HG02973 (cell line): ENCODE results near the gene CAMK4.
A peak's percentile ranks its signal among the peaks of the same experiment; 100 is the strongest.
"Not testable (repeated sequence)": the region's sequence is repeated elsewhere in the genome, so short reads cannot be mapped to it uniquely, and the experiment has no call there.

ENCODE experiments used
- ATAC-seq: cut with Tn5 transposase; IDR thresholded peaks from one replicate; pipeline ENCODE4 v1.9.1; 2021; ENCODE audit warnings: moderate library complexity; ENCODE audit not compliant: unreplicated experiment

The CAMK4 gene

GRCh38 chr5:111254613-111255012 lies 30.4 kb downstream of the CAMK4 start:
- peak; percentile 84 for ATAC-seq

DNA sequence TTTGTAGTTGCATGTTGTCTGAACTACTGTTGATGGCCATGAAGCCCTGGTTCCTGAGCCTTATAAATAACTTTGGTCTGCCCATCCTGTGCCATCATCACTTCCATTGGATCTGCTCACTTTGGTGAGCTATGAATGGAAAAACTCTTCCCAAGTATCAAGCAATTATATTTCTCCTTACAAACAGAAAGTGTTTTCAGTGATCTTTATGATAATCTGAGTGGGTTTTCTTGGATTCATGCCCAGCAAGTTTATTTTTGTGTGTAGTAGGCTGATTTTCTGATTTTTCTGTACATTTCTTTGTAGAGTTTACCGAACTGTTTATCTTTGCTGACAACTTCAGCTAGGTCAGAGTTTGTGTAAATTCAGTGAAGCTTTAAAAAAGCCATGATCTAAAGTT lies 31.0 kb downstream of the CAMK4 start:
- peak; percentile 6 for ATAC-seq

GRCh38 chr5:111256128-111256527 lies 31.9 kb downstream of the CAMK4 start:
- no peak for ATAC-seq

GRCh38 chr5:111257610-111258009 lies 33.4 kb downstream of the CAMK4 start:
- not testable (repeated sequence) for ATAC-seq

DNA sequence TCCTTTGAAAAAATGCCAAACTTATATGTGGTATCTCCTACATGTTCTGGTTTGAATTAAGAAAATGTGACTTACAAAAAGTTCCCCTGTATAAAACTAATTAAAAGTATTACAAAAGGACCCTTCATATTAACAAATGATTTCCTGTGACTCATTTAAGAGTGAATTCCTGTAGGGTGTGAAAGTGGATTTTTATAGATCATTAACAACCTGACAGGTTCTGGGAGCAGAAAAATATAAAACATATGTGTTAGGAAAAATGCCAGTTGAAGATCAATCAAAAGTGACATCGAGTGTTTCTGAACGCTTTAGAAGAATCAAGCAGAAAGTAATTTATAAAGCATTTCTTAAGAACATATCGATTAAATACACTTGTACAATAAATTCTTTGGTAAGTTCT lies 35.5 kb downstream of the CAMK4 start:
- no peak for ATAC-seq

GRCh38 chr5:111261610-111262009 lies 37.4 kb downstream of the CAMK4 start:
- ATAC-seq, result no peak

- no peak for ATAC-seq
Measured at GRCh38 chr5:111262153-111262552, 38.0 kb downstream of the CAMK4 start.

DNA sequence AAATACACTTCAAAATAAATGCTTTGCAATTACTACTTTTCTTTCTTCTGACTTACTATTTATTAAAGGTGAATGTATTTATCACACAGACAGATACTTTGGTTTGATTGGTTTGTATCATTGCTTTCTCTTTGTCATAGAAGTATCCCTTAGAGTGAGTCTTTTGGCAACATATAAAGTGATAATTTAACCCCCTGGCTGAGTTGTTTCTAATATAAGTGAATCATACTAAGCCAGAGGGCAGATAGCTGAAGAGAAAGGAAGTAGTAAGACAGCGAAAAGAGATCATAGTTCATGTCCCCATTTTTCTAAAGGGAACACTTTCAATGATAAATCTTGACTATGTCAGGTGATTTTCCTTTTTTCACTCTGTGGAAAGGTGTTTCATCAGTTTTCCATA lies 38.6 kb downstream of the CAMK4 start:
- ATAC-seq, result no peak

GRCh38 chr5:111266491-111266890 lies 42.3 kb downstream of the CAMK4 start:
- ATAC-seq, result no peak

DNA sequence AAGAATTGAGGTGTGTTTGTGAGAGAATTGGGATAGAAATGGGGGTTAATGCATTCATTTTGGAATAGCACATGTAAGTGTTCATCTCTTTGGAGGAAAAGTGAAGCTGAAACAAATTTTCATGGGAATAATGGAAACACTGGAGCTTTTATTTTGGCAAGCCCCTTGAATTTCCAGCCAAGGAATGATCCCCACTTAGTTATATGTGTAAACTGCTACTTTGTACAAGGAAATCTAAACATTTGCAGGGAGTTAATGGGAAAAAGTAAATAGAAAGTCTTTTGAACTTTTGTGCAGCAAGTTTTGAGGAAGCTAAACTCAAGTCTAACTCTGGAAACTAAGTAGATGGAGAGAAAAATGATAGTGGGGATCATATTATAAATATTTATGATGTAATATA lies 44.1 kb downstream of the CAMK4 start:
- no peak for ATAC-seq

- ATAC-seq, result no peak
Measured at GRCh38 chr5:111271885-111272284, 47.7 kb downstream of the CAMK4 start.

DNA sequence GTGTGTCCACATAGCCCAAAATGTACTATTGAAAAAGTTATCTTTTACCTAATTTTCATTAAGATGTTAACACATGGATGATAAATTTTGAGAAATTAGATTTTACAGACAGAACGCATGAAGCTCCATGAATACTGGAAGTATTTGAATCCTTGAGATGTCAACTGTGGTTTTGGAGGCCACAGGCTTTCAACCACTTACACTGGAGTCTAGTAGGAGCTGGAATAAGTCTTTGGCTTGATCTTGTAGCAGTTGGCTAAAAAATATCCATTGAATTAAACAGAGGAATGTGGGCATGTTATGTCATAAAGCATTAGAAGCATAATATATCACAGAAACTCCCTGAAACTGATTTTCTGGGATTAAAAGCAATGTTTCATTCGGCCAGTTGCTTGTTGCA lies 52.9 kb downstream of the CAMK4 start:
- no peak for ATAC-seq

DNA sequence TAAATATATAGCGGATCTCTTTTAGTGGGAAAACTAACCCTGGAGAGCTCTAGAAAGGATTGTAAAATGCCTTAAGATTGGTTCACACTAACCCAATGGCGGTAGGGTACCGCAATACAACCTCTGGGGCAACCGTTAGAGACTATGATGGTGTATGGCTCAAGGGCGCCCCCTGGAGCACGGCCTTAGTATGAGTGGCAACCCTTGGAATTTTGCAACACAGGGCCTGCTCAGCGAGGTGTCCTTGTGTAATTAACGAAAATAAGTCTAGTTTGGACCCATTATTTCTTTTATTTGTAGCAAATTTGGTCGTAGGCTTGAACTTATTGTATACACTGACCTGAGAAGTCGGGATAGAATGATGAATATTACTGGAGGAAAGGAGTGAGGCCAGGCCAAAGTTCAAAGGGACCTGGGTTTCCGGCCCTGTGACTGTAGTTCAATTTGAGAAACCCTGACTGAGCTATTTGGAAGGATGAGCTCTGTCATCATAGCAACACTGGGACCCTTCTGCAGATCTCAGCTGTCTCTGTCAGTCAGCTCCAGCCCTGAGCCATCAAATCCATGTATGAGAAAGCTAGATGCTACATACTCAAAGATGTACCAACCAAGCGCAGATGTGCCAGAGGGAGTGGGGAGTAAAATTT lies 54.8 kb downstream of the CAMK4 start:
- peak; percentile 90 for ATAC-seq

DNA sequence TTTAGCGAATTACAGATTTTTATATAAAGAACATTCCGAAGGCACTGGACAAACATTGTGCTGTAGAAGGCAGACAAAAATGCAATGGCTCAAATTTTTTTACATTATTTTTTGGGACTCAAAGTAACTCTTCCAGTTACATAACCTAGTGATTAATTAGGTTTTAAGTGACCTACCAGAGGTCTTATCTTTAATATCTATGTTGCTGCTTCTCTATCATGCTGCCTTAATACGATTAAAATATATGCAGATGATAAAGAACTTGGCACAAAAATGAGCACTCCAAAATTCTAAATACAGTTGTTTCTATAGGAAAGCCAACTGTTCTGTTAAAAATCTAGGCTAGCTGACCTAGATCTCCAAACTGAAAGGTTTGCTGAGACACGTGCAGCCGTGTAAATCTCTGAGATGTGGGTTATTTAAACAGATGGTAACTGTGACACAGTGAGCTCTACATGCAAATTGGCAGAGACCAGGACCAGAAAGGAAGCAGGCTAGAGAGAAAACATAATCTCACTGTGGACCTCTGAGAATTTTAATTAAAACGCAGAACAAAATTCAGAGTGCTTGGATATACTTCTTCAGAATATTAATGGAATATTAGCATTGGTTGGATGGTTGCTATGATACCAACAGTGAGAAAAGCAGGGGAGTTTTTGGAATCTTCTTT lies 56.2 kb downstream of the CAMK4 start:
- ATAC-seq, result peak; percentile 59

- ATAC-seq, result no peak
Measured at GRCh38 chr5:111282798-111283197, 58.6 kb downstream of the CAMK4 start.

DNA sequence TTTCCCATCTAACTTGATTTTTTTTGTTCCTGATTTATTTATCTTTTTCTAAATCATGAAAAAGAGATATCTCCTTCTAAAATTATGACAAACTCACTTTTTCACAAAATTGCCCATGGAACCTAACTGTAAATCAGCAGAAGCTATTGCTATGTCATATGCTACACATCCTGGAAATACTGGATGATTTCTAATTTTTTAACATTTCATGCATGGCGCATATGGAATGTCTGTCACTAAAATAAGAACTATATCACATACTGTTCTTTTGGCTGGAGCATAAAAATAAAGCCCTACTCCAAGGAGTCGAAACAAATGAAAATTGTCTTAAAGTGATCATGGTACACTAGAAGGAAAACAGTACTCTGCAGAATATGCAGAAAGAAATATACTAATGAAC lies 60.6 kb downstream of the CAMK4 start:
- ATAC-seq, result no peak

DNA sequence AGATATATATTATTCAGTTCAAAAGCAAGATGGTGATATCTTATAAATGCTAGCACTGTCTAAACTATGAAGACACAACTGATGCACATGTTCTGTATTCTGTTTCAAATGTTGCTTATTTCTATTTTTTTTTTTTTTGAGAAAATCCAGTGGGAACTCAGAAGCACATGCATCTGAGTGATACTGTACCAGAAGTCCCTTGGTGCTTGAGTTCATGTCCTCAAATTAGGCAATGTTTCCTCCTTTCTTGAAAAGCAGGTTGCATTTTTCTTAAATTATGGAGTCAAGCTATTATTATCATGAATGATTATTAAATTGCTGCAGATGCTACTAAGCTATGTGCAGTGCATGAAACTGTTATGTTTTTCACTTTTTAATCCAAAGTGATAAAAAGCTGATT lies 70.4 kb downstream of the CAMK4 start:
- no peak for ATAC-seq

DNA sequence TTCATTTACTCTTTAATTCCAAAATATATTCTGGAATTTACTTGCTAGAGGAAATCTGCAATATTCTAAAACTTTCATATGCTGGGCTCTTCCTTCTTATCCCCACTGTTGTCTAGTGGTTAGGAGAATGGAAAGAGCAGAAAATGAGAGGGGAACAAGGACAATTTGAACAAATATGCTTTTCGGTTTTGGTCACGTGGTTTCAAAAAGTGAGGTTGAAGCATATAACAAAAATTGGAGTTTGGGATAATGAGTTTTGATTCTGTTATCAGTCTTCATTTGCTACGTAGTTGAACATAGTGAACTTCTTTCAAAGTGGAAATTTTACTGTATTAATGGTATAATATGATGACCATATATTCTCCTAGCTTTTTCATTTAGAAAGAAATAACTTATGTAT lies 71.5 kb downstream of the CAMK4 start:
- ATAC-seq, result no peak

DNA sequence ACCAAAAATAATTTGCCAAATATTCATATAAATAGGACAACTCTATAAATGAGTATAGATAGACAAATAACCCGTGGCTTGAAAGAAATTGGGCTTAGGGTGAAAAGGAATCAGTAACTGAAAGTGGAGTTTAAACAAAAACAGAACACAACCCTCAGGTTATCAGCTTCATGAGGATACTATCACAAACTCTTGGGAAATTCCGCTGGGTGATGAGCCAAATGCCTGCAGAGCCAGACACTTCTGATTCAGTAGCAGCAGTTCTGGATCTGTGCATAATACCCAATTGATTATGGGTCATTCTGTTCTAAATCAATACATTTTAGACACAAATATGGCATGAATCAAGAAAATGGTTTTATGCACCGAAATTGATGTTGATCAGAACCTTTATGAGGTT lies 72.4 kb downstream of the CAMK4 start:
- ATAC-seq, result no peak

DNA sequence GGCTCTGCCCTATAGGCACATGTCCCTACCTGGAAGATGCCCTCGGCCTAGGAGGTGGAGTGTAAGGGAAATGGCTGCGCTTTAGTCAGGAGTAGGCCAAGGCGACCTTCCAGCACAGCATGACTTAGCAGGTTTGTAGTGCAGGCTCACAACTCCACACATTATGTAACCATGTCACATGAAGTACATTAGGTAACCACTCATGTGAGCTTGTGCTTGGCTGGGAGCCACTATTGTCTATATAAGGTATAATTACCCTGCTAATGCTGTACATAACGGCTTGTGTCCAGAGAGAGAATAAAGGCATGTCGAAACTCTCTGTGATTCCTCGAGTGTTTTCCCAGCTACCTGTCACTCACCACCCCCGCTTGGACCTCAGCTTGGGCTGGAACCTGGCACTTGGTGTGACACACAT lies 74.9 kb downstream of the CAMK4 start:
- ATAC-seq, result no peak

- ATAC-seq, result no peak
Measured at GRCh38 chr5:111299831-111300432, 75.7 kb downstream of the CAMK4 start.

GRCh38 chr5:111301264-111301663 lies 77.1 kb downstream of the CAMK4 start:
- ATAC-seq, result no peak
